A204.1 (cell line): Measurements from ENCODE around the gene NAT9.

ENCODE experiments used
- FAIRE-seq: peaks from 2 replicates; lab custom pipeline; 2012; peaks lifted over from hg19 to GRCh38; lab: Jason Lieb, UNC

NAT9 gene

DNA sequence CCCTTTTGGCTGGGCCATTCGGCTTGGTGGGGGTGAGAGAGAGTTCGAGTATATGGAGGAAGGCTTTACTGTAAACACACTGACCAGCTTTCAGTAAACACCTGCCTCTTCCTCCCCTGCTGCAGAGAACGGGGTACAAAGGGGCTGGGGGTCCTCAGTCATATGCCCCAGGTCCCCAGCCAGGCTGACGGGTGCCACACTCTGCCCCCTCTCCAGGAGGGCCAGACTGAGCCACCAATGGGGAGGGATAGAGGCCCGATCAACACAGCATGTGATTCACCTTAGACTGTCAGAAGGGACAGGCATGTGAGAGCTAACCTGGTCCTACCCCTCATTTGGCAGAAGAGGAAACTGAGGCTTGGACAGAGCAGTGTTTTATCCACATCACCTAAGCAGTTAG is 14.7 kb downstream of the NAT9 start:
- FAIRE-seq = no peak

DNA sequence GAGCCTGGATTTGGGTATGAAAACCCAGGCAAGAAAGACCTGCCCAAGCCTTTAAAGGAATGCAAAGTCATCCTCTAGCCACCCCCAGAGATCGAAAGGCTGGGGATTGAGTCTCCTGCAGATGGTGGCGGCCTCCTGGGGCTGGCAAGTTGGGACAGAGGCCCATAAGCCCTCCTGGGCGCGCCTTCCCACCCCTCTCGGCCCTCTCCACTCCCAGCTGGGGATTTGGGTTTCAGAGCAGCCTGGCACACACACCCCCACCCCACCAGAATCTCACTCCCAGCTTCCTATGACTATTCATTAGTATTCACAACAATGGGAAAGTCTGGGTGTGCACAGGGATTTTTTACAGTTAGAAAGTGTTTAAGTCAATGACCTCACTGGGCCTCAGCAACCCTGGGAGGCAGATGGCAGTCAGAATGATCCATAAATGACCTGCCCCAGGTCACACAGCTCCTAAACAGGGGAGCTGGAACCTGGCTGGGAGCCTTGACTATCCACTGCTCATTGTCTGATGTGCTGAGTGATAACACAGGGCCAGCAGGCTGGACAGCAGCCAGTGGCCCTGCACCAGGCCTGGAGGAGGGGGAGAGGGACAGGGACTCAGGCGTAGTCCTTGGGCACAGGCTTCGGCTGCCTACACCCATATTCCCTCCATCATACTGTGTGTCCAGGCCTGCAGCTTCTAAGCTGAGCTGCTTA is 15.6 kb downstream of the NAT9 start:
- no peak for FAIRE-seq

DNA sequence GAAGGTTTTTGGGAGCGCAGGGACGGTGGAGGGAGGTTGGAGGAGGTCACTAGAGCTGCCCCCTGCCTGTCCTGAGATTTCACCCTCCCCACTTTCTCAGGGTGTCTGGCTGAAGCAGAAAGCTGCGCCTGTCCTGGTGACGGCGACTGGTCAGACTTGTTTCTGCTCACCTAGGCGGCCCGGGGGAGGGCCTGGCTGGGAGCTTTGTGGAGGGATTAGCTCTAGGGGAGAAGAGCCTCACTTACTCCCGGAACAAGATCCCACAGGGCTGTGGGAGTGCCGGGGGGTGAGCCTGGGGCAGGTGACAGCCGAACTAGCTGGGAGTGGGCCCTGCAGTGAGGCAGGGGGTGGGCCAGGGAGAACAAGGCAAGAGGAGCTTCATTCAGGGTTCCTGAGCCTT is 16.2 kb downstream of the NAT9 start:
- FAIRE-seq = no peak

DNA sequence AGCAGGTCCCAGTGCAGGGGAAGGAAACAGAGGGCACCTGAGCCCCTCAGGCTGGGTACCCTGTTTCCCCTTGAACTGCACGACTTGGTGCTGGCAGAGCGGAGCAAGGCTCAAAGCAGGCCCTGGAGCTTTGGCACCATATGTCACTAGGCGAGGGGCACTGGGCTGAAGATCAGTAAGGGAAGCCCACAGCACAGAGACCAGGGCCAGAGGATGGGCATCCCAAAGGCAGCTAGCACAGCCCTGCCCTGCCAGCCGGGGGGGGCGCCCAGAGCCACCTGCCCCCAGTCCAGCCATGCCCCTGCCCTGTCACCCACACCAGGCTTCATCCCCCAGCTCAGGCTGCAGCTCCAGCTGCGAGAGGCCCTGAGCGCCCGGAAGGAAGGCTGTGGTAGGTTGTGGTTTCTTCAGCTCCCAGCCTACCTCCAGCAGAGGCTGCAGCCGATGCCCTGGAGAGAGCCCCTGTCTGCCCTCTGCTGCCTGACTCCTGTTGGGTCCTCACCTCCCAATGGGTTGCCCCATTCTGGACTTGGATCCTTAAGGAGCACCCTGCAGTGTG is 16.8 kb downstream of the NAT9 start:
- no peak for FAIRE-seq

DNA sequence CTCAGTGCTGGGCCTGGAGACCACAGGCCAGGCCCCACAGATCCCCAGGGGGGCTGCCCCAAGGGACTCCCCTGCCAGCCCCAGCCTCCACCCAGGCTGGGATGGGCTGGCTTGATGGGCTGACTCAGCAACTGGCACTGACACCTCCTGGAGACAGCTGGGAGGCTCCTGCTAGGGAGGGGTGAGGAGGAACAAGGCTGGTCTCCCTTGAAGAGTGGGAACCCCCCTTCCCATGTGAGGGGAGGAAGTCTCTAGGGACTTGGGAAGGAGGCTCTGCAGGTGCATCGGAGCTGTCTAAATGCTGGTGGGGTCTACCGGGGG is 17.3 kb downstream of the NAT9 start:
- FAIRE-seq = no peak

DNA sequence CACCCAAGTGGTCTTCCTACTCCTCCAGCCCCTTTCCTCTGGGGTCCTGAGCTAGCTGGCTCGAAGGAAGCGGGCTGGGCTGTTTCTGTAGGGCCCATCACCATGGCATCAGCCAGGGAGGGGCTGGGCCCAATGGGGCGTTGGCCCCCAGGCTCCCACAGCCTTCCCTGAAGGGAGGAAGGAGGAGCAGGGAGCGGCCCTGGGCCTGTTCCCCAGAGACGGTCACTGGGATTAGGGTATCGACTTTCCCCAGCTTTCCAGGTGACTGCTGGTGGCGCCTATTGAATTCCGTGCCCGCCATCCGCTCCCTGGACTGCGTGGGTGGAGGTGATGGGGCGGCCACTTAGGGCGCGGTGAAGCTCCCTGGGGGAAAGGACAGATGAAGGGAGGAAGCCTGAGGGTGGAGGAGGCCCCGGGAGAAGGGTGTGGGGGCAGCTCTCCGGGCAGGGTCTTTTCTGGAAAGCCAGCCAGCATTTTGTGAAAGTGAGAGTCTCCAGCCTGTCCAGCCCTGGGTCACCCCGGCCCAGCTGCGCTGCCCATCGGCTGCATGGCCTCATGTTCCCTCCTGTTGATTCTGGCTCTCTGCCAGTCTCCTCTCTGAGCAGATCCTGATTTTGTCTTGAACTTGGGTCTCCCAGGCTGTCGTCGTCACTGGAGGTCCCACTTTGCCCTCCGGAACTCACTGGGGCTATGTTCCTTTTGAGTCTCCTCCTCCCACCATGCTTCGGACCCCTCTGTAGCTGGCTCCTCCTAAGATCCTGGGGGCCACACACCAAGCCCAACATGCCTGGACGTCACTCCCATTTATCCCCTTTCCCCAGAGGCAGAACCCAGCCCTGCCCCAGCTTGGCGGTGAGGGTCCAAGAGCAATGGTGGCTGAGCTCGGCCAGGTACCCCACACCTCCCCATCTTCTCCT is 18.0 kb downstream of the NAT9 start:
- no peak for FAIRE-seq

DNA sequence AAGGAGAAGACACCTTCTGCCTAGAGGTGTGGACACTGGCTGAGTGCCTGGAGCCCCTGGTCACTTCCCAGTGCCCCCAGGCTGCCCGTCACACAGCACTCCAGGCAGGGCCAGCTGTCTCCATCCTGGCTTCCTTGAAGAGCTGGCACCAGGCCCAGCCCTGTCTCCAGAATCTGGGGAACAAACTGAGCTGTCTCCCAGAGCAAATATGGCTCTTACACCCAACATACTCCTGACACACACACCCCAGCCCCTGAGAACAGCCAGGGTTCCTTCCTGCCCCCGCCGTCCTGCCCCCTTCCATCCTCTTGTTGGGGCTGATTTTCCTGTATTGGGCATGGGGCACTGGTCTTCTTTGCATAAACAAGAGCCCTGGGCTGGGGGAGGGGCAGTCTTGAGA is 18.6 kb downstream of the NAT9 start:
- no peak for FAIRE-seq

DNA sequence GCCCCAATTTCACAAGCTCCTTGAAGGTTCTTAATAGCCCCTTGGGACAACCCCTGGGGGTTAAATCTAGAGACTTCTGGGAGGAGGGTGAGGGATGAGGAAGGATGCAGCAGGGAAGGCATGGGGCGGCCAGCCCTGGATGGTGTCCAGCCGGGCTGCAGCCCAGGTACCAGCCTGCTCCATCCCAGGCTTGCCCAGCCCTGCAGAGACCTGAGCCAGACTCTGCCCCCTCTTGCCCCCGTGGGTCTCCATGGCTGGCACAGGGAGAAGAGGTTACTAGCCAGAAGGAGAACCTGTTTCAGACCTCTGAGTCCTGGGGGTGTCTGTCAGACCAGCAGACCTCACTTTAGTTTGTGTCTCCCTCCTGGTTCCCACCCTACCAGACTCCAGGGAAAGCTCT is 19.3 kb downstream of the NAT9 start:
- FAIRE-seq = no peak

DNA sequence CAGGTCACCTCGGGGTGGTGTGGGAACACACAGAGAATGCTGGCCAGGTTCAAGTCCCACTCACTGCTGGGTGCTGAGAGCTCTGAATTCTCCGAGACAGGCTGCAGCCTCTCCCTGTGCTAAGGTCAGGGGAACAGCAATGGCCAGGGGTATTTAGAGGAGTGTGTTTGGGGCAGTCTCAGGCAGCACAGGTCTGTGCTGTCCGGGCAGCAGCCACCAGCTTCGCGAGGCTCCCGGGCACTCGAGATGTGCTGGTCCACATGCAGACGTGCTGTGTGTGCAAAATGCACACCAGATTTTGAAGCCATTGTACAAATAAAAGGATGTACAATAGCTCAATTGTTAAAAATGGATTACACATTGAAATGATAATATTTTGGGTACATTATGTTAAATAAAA is 20.6 kb downstream of the NAT9 start:
- no peak for FAIRE-seq

DNA sequence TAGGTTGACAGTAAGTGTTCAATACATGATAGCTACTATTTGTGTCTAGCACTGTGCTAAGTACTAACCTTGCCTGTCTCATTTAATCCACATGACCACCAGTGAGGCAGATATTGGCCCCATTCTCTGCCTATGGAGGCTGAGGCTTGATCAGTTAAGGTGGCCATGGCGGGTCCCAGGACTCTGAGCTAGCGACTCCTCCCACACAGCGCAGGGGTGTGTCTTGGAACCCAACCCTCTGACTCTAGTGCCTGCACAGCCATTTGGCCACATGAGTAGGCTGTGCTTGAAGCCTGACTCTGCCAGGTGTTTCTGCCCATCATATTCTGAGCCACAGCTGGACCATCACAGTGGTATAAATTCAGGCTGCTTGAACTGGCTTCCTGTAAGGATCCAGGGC is 21.3 kb downstream of the NAT9 start:
- FAIRE-seq = no peak

DNA sequence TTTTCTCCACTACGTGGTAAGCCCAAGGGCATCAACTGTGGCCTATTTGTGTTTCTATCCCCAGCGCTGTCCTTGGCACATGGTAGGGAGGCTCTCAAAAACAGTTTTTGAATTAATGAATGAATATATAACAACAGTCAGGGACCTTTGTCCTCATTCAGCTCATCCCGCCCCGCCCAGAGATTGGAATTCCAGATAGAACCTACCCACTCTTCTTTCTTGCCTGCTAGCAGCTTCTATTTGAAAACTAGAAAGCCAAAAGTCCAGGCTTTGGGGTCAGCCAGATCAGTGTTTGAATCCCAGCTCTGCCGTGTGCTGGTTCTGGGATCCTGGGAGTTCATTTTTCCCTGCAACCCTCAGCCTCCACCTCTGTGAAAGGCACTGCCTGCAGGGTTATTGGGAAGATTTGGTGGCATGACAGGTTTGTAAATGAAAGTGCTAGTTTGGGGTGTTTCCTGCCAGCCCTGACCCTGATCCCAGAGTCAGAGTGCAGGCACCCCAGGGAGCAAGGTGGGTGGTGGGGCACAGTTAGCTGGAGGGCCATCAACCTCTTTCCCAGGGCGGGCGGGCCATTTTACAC is 23.2 kb downstream of the NAT9 start:
- no peak for FAIRE-seq

DNA sequence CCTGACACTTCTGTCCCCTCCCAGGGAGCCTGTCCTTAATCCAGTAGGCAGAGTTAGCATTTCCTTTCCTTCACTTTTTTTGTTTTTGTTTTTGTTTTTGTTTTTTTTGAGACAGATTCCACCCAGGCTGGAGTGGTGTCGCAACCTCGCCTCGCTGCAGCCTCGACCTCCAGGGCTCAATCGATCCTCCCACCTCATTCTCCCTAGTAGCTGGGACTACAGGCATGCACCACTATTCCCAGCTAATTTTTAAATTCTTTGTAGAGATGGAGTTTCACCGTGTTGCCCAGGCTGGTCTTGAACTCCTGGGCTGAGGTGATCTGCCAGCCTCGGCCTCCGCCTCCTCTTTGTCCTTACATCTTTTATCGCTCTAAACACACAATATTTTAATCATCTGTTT is 23.7 kb downstream of the NAT9 start:
- FAIRE-seq = no peak

DNA sequence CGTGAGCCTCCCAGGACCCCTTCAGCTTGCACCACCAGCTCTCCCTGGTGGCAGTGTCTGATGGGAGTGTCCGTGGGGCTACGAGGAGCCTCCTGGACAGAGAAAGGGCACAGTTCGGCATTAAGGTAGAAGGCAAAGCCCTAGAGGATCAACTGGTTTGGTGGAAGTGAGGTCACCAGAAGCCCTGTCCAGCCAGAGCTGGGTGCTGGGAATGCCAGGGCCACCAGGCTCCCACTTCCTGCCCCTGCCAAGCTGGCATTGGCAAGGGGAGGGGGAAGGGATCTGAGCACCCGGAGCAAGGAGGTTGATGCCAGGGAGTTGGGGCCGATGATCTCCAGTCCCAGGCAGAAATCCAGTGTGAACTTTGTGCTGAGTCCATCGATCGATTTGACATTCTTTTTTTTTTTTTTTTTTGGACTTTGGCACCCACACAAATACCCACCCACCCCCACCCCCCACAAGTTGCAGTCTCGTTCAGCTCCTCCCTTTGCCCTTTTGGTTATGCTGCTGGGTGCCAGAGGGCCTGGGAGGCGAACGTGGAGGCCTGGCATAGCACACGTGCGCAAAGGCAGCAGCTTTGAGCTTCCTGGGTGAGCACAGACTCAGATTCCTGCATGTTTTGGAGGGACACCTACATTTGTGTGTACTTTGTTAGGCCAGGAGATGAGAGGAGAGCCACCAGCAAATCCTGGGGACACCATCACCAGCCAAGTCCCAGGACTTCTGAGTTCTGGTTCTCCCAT is 25.6 kb downstream of the NAT9 start:
- FAIRE-seq = no peak

DNA sequence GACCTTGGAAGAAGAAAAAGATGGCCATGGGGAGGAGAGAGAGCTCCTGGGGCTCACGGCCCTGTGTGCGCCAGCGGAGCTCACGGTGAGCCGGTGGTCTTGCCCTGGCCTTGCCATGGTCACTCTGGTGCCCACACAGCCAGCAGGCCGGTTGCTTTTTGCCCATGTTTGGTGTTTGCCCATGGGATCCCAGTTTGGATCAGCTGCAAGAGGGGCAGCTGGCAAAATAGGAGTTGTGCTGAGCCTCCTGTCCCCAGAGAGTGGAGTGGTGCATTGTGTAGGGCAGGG is 26.2 kb downstream of the NAT9 start:
- no peak for FAIRE-seq

DNA sequence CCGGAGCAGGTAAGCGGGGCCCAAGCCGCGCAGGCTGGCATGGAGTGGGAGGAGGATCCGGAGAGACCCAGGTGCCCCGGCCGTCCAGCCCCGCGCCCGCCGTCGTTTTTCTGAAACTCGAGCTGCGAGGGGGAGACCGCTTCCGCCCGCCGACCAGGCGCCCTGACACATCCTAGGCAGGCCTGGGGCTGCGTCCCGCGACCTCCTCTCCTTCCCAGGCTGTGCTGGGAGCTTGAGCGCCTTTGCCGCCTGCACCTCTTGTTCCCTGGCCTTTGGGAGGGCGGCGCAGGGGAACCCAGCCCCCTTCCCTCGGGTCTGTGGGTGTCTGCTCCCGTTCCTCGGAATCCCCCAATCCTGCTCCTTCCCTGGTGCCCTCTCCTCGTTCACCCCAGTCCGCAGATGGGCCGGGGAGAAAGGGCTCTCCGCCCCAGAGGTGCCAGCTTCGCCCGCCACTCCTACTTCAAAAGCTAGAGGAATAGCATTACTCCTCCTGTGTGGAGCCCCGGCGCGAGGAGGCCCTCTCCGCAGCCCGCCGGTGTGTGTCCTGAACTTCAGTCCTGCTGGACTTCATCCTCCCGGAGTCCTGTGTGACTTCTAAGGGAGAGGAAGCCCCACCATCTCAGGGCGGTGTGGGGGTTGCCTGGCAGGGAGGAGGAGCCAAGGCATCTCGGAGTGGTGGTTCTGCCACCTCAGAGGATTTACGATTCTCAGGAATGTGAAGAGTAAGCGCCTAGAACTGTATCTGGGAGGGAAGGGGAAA is 26.7 kb downstream of the NAT9 start:
- FAIRE-seq = no peak

DNA sequence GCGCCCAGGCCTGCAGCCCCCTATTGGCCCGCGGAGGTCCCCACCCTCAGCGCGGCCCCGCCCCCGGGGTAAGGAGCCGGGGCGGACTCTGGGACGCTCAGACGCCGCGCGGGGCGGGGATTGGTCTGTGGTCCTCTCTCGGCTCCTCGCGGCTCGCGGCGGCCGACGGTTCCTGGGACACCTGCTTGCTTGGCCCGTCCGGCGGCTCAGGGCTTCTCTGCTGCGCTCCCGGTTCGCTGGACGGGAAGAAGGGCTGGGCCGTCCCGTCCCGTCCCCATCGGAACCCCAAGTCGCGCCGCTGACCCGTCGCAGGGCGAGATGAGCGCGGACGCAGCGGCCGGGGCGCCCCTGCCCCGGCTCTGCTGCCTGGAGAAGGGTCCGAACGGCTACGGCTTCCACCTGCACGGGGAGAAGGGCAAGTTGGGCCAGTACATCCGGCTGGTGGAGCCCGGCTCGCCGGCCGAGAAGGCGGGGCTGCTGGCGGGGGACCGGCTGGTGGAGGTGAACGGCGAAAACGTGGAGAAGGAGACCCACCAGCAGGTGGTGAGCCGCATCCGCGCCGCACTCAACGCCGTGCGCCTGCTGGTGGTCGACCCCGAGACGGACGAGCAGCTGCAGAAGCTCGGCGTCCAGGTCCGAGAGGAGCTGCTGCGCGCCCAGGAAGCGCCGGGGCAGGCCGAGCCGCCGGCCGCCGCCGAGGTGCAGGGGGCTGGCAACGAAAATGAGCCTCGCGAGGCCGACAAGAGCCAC is 27.4 kb downstream of the NAT9 start, which contains the start of gene NHERF1:
TSS of gene NHERF1 (plus strand) at position 100 of the 750 bp plus-strand sequence. CDS start at position 319, 219 bp downstream.
- FAIRE-seq = no peak

DNA sequence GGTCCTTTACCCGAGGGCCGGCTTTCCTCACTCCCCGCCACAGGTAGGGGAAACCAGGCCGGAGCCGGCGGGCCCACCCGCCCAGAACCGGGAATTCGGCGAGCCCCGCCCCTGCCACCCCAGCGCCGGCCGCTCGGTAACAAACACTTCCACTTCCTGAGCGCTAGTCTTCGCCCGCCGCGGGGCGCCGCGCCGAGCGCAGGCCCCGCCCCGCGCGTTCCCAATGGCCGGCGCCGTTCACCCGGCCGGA is 27.9 kb downstream of the NAT9 start:
- FAIRE-seq = no peak

DNA sequence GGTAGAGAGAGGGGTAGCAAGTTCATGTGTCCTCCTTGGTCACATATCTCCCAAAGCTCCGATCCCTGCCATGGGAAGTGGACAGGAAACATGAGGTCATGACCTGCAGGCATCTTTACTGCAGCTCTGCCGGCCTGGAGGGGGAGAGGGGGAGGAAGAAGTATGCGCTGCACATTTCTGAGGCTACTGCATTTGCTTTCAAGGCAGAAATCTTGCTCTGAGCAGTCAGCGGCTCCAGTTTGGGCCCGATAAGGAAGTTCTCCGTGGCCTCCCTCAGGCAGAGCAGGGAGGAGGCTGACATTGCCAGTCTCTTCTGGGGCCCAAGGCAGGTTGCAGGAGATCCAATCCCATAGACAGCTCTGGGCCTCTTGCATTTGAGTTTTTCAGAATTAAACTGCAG is 29.2 kb downstream of the NAT9 start:
- FAIRE-seq = no peak

DNA sequence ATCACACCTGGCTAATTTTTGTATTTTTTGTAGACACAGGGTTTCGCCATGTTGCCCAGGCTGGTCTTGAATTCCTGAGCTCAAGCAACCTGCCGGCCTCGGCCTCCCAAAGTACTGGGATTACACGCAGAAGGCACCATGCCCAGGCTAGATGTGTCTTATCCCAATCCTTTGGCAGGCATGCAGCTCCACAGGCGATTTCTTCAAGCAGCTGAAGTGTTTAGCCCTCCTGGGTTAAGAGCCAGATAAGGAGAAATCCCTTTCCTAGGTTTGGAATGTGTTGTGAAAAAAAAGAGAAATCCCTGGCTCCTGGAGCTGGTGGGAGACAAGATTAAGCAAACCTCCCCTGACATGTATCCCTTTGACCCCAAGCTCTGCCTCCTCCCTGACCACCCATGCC is 29.8 kb downstream of the NAT9 start:
- no peak for FAIRE-seq

DNA sequence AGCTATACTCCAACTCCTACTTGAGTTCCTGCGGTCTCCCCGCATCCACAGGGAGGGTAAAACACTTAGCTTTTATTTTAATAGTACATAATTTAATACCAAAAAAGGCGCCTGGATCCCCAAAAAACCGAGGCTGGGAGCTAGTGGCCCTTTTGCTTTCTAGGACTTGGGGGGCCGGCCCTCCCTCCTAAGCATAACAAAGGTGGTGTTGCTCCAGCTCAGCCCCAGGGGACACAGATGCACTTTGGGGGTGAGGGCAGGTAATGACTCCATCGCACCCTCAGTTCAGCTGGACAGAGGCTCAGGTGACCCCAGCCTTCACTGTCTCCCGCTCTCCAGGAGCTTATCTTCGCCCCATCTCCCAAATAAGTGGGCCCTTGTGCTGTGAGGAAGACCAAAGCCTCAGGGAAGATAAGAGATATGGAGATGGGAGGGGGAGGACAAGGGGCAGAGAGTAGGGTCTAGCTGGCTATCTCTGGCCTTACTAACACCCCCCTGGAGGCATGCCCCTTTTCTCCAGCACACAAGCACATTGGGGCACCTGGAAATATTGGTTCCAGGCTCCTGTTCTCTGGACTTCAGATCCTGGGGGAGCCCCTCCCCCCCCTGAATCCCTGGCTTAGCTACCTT is 30.5 kb downstream of the NAT9 start:
- FAIRE-seq = no peak
